Pancreas (tissue), 10 donors: ENCODE data around the gene SV2A. TPM values are rescaled to one million over a fixed set of nuclear protein-coding genes. Genes with fewer than 3 reads are reported as not detected.
A peak's percentile ranks its signal among the peaks of the same experiment; 100 is the strongest.
"Not testable (repeated sequence)": the region's sequence is repeated elsewhere in the genome, so short reads cannot be mapped to it uniquely, and the experiment has no call there.

Source experiments
- ATAC-seq, 4 donors: fragments of 200-7000 bp; cut with Tn5 transposase; one replicate each; pipeline versions ENCODE4 v1.8.0 to v1.9.1; 2020; ENCODE audit warnings: mild to moderate bottlenecking in 4 of 4, moderate library complexity in 4 of 4
- DNase-seq, 6 donors: peaks; one replicate each; pipeline ENCODE4 v3.0.0-alpha.2; 2020
- FAIRE-seq: peaks from 2 replicates; lab custom pipeline; 2012; peaks lifted over from hg19 to GRCh38; lab: Jason Lieb, UNC
- H3K27ac ChIP-seq, 4 donors: fragments of 200-600 bp; sonication (generic); 1 replicate in 3 of 4; 2 replicates in 1 of 4; pipeline versions ENCODE4 v1.5.0 to v1.8.0; 2020
- H3K27me3 ChIP-seq, 4 donors: fragments of 200-600 bp; one replicate each; pipeline ENCODE4 v1.8.0; 2021
- H3K36me3 ChIP-seq, 3 donors: fragments of 200-600 bp; sonication (generic) in 1 of 3; one replicate each; pipeline versions ENCODE4 v1.5.0 to v1.8.0; 2020 to 2021
- H3K4me1 ChIP-seq, 3 donors: fragments of 200-600 bp; one replicate each; pipeline ENCODE4 v1.8.0; 2021
- H3K4me3 ChIP-seq, 4 donors: fragments of 200-600 bp; sonication (generic) in 2 of 4; one replicate each; pipeline versions ENCODE4 v1.5.0 to v1.8.0; 2020 to 2021
- H3K9me3 ChIP-seq, 4 donors: fragments of 200-600 bp; one replicate each; pipeline ENCODE4 v1.8.0; 2021
- WGBS, 2 donors: extraction: QIAGEN DNeasy Blood & Tissue Kit; methylation state at CpG; one replicate each; pipeline ENCODE4 v1.1.7; 2013; 5-methylcytosine and 5-hydroxymethylcytosine counted together
- intact Hi-C, 3 donors: fragments of 100-400 bp; cut with DNase I; formaldehyde crosslinking; loops; one replicate each; pipeline versions ENCODE4 v1.11.1 to v1.14.2; 2022
- polyA plus RNA-seq, 2 donors: library from polyadenylated mRNA; stranded (reverse); fragments of 200-250 nt; gene quantifications; one replicate each; pipeline ENCODE4 v1.2.3, GENCODE V29; 2013
- total RNA-seq, 6 donors: library from RNA; stranded (reverse); fragmentation: NEBNext Ultra II Directional in 4 of 6; extraction: Animal tissue kit (Norgen Biotek cat#: 25700) in 4 of 6; gene quantifications; one replicate each; pipeline versions ENCODE4 v1.2.1 to v1.2.4, GENCODE V29; 2021 to 2023
- donor health status: healthy with polysubstance abuse.
- donor health status: DM: no; HTN: no; CAD: no; lungs with moderate emphysema.
- donor health status: DM: no; HTN: no; CAD: no.
- donor health status: control.
- donor health status: control.
- donor health status: Bipolar disorder and iron deficiency.
- donor health status: DM: yes; HTN: yes; CAD: no.
- donor health status: DM: no; HTN: no; CAD: no.
- donor health status: DM: no; HTN: no; CAD: no.
- donor health status: DM: yes; HTN: yes; CAD: no.

Gene SV2A
- total and polyA plus RNA-seq, 8 donors = 0.32 to 8.3 (median 1.6) TPM

DNA sequence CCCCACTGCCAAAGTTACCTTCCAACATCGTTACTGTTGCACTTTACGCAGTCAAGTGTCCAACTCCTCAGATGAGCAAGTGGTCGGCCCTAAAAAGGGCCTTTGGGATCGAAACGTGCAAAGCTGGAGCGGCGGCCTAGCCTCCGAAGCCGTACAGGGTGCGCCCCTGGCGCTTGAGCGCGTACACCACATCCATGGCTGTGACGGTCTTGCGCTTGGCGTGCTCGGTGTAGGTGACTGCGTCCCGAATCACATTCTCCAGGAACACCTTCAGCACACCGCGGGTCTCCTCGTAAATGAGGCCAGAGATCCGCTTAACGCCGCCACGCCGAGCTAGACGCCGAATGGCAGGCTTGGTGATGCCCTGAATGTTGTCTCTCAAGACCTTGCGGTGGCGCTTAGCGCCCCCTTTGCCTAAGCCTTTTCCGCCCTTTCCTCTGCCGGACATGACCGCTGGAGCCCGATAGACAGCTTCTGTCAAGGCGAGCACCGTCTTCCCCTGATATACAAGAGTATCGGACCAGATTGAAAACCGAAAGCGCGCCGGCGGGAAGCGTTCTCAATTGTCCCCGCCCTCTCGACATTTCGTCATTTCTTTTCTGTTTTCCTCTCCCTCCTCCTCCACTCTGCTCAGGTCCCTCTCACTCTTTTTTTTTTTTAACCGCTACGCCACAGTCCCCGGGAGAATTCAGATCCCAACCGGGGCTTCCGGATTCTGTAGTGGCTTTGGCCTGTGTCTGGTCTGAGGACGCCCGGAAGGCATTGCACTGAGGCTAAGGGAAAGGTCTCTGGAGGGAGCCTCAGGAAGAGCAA is 56.8 kb downstream of the SV2A start:
- H3K9me3 ChIP-seq, intact Hi-C loops, H3K27me3 ChIP-seq: not testable (repeated sequence)

DNA sequence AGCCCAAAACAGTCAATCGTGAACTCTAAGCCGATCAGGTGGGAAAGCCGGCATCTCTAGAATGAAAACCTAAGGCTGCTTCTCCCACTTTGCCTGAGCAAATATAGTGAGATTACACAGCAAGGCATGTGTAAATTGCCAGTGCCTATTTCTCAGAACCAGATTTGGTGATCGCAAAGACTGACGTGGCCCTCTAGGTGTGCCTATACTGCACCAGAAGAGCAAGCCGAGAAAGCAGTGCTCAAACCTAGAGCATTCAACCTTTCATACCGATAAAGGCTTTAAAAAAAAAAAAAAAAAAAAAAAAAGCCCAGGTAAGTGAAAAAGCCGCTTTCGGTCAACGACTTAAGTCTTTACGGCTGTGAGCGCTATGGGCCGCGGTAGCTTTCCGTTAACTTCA is 57.4 kb downstream of the SV2A start:
- intact Hi-C loops, H3K9me3 ChIP-seq, H3K27ac ChIP-seq, DNase-seq, H3K36me3 ChIP-seq, H3K27me3 ChIP-seq, H3K4me3 ChIP-seq, H3K4me1 ChIP-seq, FAIRE-seq: not testable (repeated sequence)
- WGBS, 2 donors = no CpG with 5 or more reads among the region's 15 CpGs
- ATAC-seq = peak; percentile 10 to 24 (median 12)

More for the DNA sequence above, 56.8 kb downstream of the SV2A start:
- not testable (repeated sequence) for H3K36me3 ChIP-seq, FAIRE-seq, H3K4me3 ChIP-seq, H3K4me1 ChIP-seq, DNase-seq, H3K27ac ChIP-seq
- no CpG with 5 or more reads among the region's 55 CpGs for WGBS, 2 donors
- ATAC-seq = peak; percentile 82 to 90 (median 85)

Other genes with a start within 250 kb of the SV2A start
- 10 to 100 TPM in 1 of 6 donors, 1 to 10 TPM in 3, under 1 TPM in 2; 0.19 to 13.9 (median 2.0) TPM for gene FCGR1A, start 135.2 kb downstream of the SV2A start, total RNA-seq
- gene FCGR1A, start 135.2 kb downstream of the SV2A start, polyA plus RNA-seq = 1 to 10 TPM; 5.3 to 5.8 TPM
- gene BOLA1, start 18.3 kb downstream of the SV2A start, total RNA-seq = 1 to 10 TPM; 7.0 to 8.8 (median 8.5) TPM
- 10 to 100 TPM; 19.6 to 24.1 TPM for gene BOLA1, start 18.3 kb downstream of the SV2A start, polyA plus RNA-seq
- 10 to 100 TPM; 10.5 to 23.5 (median 19.3) TPM for gene SF3B4, start 10.0 kb upstream of the SV2A start, total RNA-seq
- 10 to 100 TPM; 15.7 to 24.3 TPM for gene SF3B4, start 10.0 kb upstream of the SV2A start, polyA plus RNA-seq
- 10 to 100 TPM in 1 of 6 donors, 1 to 10 TPM in 5; 1.7 to 11.8 (median 3.7) TPM for gene MTMR11, start 19.0 kb upstream of the SV2A start, total RNA-seq
- gene MTMR11, start 19.0 kb upstream of the SV2A start, polyA plus RNA-seq = 1 to 10 TPM; 4.1 to 4.9 TPM
- gene OTUD7B, start 92.9 kb upstream of the SV2A start, total RNA-seq = 10 to 100 TPM in 3 of 6 donors, 1 to 10 TPM in 3; 8.0 to 16.9 (median 9.9) TPM
- gene OTUD7B, start 92.9 kb upstream of the SV2A start, polyA plus RNA-seq = 1 to 10 TPM; 2.6 to 4.0 TPM
- 10 to 100 TPM in 3 of 6 donors, 1 to 10 TPM in 3; 7.4 to 18.7 (median 10.0) TPM for gene VPS45, start 149.9 kb upstream of the SV2A start, total RNA-seq
- gene VPS45, start 149.9 kb upstream of the SV2A start, polyA plus RNA-seq = 10 to 100 TPM; 14.9 to 23.7 TPM
- gene PLEKHO1, start 232.1 kb upstream of the SV2A start, total RNA-seq = 10 to 100 TPM in 2 of 6 donors, 1 to 10 TPM in 4; 1.2 to 16.1 (median 3.3) TPM
- gene PLEKHO1, start 232.1 kb upstream of the SV2A start, polyA plus RNA-seq = 10 to 100 TPM; 10.6 to 12.8 TPM